Medulla oblongata (tissue), 1 donor: Measurements from ENCODE around the gene CARM1.
"Not testable (repeated sequence)": the region's sequence is repeated elsewhere in the genome, so short reads cannot be mapped to it uniquely, and the experiment has no call there.

Experiments used
- DNase-seq: peaks from one replicate; pipeline ENCODE4 v3.0.0-alpha.2; 2015; ENCODE audit errors: extremely low spot score

Gene CARM1

GRCh38 chr19:10928563-10929401, 57.4 kb downstream of the CARM1 start, which contains the start of the genes TIMM29 and YIPF2:
Gene TIMM29 (plus strand): TSS chr19:10928811. CDS start chr19:10928823, 12 bp downstream.
Gene YIPF2 (minus strand): TSS chr19:10928639. CDS start chr19:10928410, 229 bp downstream.
- peak; percentile 99 for DNase-seq

GRCh38 chr19:10929402-10929794, 58.0 kb downstream of the CARM1 start:
- no peak for DNase-seq

- no peak for DNase-seq
These were observed 64.2 kb downstream of the CARM1 start for GRCh38 chr19:10935371-10936059.

- DNase-seq, result peak; percentile 72
These were observed 65.3 kb downstream of the CARM1 start for GRCh38 chr19:10936661-10937084.

GRCh38 chr19:10941649-10942048, 70.3 kb downstream of the CARM1 start:
- not testable (repeated sequence) for DNase-seq

GRCh38 chr19:10943412-10943811, 72.1 kb downstream of the CARM1 start:
- not testable (repeated sequence) for DNase-seq

GRCh38 chr19:10945264-10945663, 73.9 kb downstream of the CARM1 start:
- DNase-seq, result no peak

- DNase-seq, result no peak
These were observed 75.8 kb downstream of the CARM1 start for GRCh38 chr19:10946958-10947657.

- DNase-seq, result no peak
These were observed 81.5 kb downstream of the CARM1 start for GRCh38 chr19:10952809-10953208.

- not testable (repeated sequence) for DNase-seq
These were observed 88.1 kb downstream of the CARM1 start for GRCh38 chr19:10959277-10959968.

GRCh38 chr19:10960314-10961072, 89.1 kb downstream of the CARM1 start, which contains the start of gene SMARCA4:
Gene SMARCA4 (plus strand): TSS chr19:10961030. CDS start chr19:10984152, 23,122 bp downstream.
- DNase-seq, result peak; percentile 97

GRCh38 chr19:10961073-10961860, 89.9 kb downstream of the CARM1 start:
- DNase-seq, result peak; percentile 14

GRCh38 chr19:10962863-10963262, 91.5 kb downstream of the CARM1 start:
- DNase-seq, result no peak

GRCh38 chr19:10963865-10964264, 92.5 kb downstream of the CARM1 start:
- DNase-seq, result no peak

- no peak for DNase-seq
These were observed 93.5 kb downstream of the CARM1 start for GRCh38 chr19:10964903-10965302.

- no peak for DNase-seq
These were observed 94.0 kb downstream of the CARM1 start for GRCh38 chr19:10965398-10965797.

GRCh38 chr19:10966809-10967208, 95.5 kb downstream of the CARM1 start:
- no peak for DNase-seq

- no peak for DNase-seq
These were observed 97.3 kb downstream of the CARM1 start for GRCh38 chr19:10968527-10969135.

GRCh38 chr19:10971107-10971726, 99.9 kb downstream of the CARM1 start:
- DNase-seq, result no peak
